DMS79 treated with DMSO at 0.1 percent for 48 hours (cell line): ENCODE measurements around the gene ELMOD1.

Experiments
- DNase-seq: peaks from one replicate; lab custom pipeline; 2025; lab: John Stamatoyannopoulos, UW

Gene ELMOD1

GRCh38 chr11:107583629-107584195 lies 7.2 kb upstream of the ELMOD1 start:
- no peak for DNase-seq

- peak; percentile 24 for DNase-seq
These were observed 3.5 kb upstream of the ELMOD1 start for GRCh38 chr11:107587306-107587979.

GRCh38 chr11:107591378-107592230 lies 657 bp downstream of the ELMOD1 start:
- peak; percentile 40 for DNase-seq

- DNase-seq: peak; percentile 40
These were observed 1.3 kb downstream of the ELMOD1 start for GRCh38 chr11:107592231-107592590.

- no peak for DNase-seq
These were observed 1.9 kb downstream of the ELMOD1 start for GRCh38 chr11:107592813-107593212.

GRCh38 chr11:107593951-107594350 lies 3.0 kb downstream of the ELMOD1 start:
- DNase-seq: no peak

- no peak for DNase-seq
These were observed 3.8 kb downstream of the ELMOD1 start for GRCh38 chr11:107594736-107595135.

- no peak for DNase-seq
These were observed 7.5 kb downstream of the ELMOD1 start for GRCh38 chr11:107598225-107599139.

- no peak for DNase-seq
These were observed 14.4 kb downstream of the ELMOD1 start for GRCh38 chr11:107605061-107606006.

- DNase-seq: no peak
These were observed 15.2 kb downstream of the ELMOD1 start for GRCh38 chr11:107606141-107606540.

GRCh38 chr11:107608809-107609208 lies 17.9 kb downstream of the ELMOD1 start:
- DNase-seq: no peak

- no peak for DNase-seq
These were observed 18.7 kb downstream of the ELMOD1 start for GRCh38 chr11:107609400-107610218.

GRCh38 chr11:107612445-107612844 lies 21.5 kb downstream of the ELMOD1 start:
- no peak for DNase-seq

GRCh38 chr11:107619926-107620325 lies 29.0 kb downstream of the ELMOD1 start:
- no peak for DNase-seq

GRCh38 chr11:107621081-107621480 lies 30.1 kb downstream of the ELMOD1 start:
- no peak for DNase-seq

GRCh38 chr11:107623183-107623582 lies 32.2 kb downstream of the ELMOD1 start:
- no peak for DNase-seq

GRCh38 chr11:107624983-107625684 lies 34.2 kb downstream of the ELMOD1 start:
- DNase-seq: no peak

GRCh38 chr11:107625685-107625989 lies 34.7 kb downstream of the ELMOD1 start:
- DNase-seq: no peak

- DNase-seq: no peak
These were observed 40.1 kb downstream of the ELMOD1 start for GRCh38 chr11:107631043-107631442.

- no peak for DNase-seq
These were observed 41.0 kb downstream of the ELMOD1 start for GRCh38 chr11:107631931-107632330.
